ENCODE data around the gene INPP5F.
A peak's percentile ranks its signal among the peaks of the same experiment; 100 is the strongest.
"Not testable (repeated sequence)": the region's sequence is repeated elsewhere in the genome, so short reads cannot be mapped to it uniquely, and the experiment has no call there.

INPP5F gene

GRCh38 chr10:119863951-119864565 lies 138.2 kb downstream of the INPP5F start:
- no peak for DNase-seq (ENCODE audit: low read depth)

DNA sequence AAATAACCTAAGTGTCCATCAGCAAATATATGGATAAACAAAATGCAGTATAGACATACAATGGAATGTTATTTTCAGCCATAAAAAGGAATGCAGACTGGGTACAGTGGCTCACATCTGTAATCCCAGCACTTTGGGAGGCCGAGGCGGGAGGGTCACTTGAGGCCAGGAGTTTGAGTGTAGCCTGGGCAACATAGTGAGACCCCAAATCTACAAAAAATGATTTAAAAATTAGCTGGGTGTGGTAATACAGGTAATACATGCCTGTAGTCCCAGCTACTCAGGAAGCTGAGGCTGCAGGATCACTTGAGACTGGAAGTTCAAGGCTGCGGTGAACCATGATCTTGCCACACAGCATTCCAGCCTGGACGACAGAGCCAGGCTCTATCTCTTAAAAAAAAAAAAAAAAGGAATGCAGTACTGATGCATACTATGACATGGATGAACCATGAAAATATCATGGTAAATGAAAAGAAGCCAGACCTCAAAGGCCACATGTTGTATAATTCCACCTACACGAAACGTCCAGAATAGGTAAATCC lies 139.9 kb downstream of the INPP5F start:
- DNase-seq (ENCODE audit: low read depth): no peak

GRCh38 chr10:119867317-119867716 lies 141.5 kb downstream of the INPP5F start:
- no peak for DNase-seq (ENCODE audit: low read depth)

GRCh38 chr10:119869398-119869797 lies 143.5 kb downstream of the INPP5F start:
- DNase-seq (ENCODE audit: low read depth): not testable (repeated sequence)

DNA sequence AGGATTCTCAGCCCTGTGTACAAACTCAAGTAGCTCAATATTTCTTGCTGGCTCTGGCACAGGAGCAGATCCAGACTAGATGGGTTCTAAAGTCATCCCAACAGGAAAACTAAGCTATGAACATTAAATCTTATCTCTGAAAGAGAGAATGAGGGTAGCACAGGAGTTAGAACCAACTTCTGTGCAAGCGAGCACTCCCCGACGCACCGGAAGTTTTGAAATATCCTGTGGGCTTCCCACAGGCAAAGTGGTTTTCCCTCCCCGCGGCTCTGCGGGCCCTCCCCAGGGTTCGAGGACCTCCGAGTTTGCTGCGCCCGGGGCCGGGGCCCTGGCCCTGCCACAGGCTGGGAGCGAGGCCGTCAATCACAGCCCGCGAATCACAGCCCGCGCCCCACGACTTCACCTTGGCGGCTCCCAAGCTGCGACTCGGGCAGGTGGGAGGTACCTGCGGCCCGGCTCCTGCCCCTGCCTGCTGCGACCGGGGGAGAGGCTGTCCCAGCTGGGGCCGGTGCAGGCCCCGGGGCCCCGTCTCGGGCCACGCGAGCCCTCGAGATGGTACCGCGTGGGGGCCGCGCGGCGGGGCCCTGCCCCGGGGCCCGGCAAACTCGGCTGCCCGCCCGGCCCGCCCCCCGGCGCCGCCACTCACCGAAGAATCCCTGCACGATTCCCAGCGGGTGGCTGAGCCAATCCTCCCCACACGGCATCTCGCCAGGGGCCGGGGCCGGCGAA lies 146.2 kb downstream of the INPP5F start:
- DNase-seq (ENCODE audit: low read depth): peak; percentile 55

- DNase-seq (ENCODE audit: low read depth): no peak
These were observed 146.7 kb downstream of the INPP5F start, which contains the start of gene MCMBP for GRCh38 chr10:119872610-119872859. Gene MCMBP (minus strand): TSS chr10:119872843. CDS start chr10:119872584, 259 bp downstream.

GRCh38 chr10:119872860-119873681 lies 147.2 kb downstream of the INPP5F start:
- DNase-seq (ENCODE audit: low read depth): peak; percentile 82

- DNase-seq (ENCODE audit: low read depth): no peak
These were observed 152.7 kb downstream of the INPP5F start for GRCh38 chr10:119878524-119878923.

Measured in T follicular helper cell (primary cell).